GM19240 (cell line): ENCODE results near the gene DIAPH1.

Experiments used
- DNase-seq: peaks from one replicate; pipeline ENCODE4 v3.0.0; 2011; ENCODE audit warnings: low spot score; ENCODE audit not compliant: insufficient read length

Gene DIAPH1

GRCh38 chr5:141522301-141522700 lies 96.5 kb downstream of the DIAPH1 start:
- DNase-seq, result no peak

DNA sequence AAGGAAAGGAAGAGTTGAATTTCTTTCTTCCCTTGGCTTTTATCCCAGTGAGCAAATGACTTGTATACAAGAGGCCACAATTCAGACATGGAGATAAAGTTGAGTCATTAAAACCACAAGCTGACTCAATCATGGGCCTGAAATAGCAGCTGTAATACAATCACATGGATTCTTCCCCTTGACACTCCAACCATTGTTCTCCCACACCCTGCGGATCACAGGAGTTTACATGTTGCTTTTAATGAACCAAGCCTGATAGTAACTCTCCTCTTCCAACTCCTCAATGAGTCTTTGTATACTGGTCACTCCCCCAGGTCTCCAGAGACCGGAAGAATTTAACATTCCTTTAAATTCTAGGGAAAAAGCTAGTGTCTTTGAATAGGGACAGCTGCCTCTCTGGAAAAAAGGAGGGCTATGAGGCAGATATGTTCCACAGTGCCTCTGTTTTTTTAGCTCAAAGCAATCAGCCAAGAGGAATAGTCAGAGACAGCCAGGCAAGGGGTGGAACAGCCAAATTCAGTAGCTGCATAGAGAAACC lies 97.5 kb downstream of the DIAPH1 start:
- DNase-seq, result no peak

DNA sequence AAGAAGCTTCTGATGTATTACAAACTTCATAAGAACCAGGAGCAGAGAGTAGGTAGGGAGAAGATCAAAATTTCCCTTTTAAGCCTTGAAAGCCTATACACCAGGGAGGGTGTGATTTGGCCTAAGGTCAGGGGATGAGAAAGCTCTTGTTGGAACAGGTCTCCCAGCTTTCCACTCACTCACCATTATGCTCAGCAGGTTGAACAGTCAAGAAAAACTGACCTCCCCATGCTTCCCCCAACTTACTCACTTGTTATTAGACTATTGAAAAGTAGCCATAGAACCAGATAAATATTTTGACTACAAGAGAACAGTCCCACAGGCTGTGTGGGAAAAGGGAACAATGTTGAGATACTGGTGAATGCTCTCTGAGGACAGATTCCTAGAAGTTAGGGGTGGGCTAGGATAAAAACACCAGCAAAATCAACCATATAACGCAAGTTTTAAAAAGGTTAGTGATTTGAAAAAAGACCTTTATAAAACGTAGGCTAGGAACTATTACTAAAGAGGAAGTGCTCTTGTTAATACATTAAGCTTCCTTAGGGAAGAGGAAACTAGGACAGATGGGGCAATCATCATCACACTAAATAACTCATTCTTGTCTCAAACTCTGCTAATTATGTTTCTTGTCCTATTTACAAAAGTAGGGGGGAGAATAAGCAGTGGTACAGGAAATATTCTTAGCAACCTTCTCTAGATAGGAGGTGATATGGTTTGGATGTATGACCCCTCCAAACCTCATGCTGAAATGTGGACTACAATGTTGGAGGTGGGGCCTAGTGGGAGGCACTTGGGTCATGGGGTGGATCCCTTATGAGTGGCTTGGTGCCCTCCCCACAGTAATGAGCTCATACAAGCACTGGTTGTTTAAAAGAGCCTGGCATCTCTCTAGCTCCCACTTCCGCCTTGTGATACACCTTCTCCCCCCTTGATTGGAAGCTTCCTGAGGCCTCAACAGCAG lies 98.9 kb downstream of the DIAPH1 start:
- DNase-seq, result no peak

DNA sequence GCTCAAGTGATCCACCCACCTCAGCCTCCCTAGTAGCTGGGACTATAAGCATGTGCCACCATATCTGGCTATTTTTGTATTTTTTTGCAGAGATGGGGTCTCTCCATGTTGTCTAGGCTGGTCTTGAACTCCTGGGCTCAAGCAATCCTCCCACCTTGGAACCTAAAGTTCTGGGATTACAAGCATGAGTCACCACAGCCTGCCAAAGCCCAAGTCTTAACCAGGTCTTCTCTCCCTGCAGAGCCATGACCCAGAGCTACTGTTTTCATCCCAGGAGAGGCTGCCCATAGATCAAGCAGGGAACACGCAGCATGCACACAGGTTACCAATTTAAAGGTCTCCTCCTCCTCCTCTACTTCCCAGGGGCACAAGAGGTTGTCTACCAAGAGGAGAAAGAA lies 100.2 kb downstream of the DIAPH1 start:
- DNase-seq, result no peak

DNA sequence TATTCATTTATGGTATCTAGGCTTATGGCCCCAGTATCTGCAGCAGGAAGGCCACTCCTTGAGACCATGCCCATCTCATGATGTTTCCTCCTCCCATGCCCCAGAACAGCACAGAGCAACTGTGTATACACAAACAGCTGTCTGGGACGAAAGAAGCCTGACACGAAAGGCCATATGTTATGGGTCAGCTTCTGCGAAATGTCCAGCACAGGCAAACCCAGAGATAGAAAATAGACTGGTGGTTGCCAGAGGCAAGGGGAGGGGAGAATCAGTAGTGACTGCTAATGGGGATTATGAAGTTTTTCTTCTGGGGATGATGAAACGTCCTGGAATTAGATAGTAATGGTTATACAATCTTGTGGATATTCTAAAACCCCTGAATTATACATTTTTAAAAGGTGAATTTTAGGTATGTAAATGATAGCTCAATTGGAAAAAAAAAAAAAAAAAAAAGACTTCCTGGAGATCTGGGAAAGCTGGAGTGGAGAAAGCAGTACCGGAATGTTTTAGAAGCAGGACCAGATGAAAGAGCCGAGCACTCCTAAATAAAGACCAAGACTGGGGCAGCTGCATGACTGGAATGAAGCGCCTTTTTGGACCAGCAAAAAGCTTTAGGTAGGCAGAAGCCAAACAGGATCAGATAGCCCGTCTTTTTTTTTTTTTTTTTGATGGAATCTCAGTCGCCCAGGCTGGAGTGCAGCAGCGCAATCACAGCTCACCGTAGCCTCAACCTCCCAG lies 100.8 kb downstream of the DIAPH1 start:
- DNase-seq, result no peak

- DNase-seq, result no peak
Observed at GRCh38 chr5:141517312-141517711, 101.5 kb downstream of the DIAPH1 start.

DNA sequence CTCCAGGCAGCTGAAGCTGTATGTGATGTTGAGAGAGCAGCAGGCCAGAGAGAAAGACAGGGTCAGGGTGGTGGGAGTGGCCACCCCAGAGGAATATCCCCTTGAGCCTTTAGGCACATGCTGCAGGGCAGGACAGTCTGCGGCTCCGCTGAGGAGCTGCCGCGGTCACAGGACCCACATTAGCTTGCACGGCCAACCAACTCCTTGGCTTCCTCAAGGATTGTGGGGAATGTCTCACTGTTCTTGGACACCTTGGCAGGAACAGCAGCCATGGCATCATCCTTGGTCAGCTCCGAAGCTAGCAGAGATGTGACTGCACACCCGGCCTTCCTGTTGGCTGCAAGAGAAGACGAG lies 102.2 kb downstream of the DIAPH1 start:
- DNase-seq, result no peak

DNA sequence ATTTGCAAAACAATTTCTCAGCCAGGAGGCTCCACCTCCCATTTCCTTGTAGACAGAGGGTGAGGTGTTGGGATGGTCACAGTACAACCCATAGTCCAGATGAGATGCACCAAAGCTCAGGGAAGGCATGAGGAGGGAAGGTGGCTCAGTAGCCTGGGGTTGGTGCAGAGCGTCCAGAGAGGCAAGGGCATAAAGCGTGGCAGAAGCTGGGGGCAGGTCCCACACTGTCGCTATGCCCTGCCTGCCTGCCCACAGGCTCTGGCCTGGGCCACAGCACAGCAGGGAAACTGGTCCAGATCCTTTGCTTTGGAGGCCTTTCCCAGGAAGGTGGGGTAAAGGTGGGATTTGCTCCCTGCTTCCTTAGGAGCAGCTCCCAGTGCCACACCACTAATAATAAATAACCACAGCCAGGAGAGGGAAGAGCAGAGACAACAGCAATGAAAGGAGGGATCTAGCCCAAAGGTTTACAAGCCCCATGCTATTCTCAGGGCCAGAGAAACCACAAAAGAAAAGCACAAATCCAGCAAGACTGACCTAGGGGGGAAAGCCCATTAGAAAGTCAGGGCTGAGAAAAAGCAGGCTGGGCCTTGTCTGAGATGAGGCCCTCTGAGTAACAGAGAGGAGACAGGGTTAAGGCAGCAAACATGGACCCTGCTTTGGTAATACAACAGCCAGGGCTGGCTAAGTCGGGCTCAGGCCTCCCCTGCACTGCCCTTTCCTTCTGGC lies 102.7 kb downstream of the DIAPH1 start:
- DNase-seq, result no peak

- DNase-seq, result no peak
Observed at GRCh38 chr5:141515141-141515540, 103.7 kb downstream of the DIAPH1 start.

DNA sequence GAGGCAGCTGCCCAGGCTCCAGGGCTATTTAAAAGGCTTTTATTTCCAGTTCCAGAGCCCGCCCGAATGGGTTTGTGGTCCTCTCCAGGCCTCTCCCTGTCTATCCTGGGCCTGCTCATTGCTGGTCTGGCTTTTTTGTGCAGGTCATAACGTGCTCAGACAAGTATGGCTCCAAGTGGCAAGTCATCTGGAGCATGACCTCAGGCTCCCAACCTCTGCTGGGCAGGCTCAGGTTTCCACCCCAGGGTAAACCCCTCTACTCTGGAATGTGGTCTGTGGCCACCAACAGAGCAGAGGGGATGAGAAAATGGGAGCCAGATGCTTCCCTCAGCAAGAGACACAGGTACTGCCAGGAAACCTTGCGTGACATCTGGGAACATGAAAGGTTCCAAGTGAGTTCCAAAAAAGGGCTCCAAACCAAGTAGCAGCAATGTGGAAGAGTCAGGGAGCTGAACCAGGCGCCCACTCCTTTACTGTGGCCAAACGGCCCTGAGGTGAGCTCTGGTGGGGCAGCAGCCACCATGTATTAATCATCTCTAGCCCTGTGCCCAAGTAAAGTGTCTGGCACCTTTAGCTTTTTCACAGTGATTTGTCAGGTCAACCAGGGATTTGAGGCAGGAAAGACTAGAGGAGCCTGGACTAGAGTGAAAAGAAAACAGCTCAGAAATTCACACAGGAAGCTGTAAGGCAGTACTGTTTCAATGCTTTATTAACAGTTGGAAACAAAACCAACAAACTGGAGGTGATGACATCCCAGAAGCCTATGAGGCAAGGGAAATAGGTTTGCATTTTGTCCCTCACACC lies 104.3 kb downstream of the DIAPH1 start:
- DNase-seq, result no peak

- DNase-seq, result no peak
Observed at GRCh38 chr5:141513627-141514329, 105.0 kb downstream of the DIAPH1 start.

- DNase-seq, result no peak
Observed at GRCh38 chr5:141512911-141513626, 105.7 kb downstream of the DIAPH1 start.

DNA sequence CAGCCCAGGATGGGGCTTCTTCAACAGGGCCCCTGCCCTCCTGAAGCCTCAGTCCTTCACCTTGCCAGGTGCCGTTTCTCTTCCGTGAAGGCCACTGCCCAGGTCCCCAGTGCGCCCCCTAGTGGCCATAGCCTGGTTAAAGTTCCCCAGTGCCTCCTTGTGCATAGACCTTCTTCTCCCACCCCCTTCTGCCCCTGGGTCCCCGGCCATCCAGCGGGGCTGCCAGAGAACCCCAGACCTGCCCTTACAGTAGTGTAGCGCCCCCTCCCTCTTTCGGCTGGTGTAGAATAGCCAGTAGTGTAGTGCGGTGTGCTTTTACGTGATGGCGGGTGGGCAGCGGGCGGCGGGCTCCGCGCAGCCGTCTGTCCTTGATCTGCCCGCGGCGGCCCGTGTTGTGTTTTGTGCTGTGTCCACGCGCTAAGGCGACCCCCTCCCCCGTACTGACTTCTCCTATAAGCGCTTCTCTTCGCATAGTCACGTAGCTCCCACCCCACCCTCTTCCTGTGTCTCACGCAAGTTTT lies 106.3 kb downstream of the DIAPH1 start:
- peak; percentile 58 for DNase-seq

DNA sequence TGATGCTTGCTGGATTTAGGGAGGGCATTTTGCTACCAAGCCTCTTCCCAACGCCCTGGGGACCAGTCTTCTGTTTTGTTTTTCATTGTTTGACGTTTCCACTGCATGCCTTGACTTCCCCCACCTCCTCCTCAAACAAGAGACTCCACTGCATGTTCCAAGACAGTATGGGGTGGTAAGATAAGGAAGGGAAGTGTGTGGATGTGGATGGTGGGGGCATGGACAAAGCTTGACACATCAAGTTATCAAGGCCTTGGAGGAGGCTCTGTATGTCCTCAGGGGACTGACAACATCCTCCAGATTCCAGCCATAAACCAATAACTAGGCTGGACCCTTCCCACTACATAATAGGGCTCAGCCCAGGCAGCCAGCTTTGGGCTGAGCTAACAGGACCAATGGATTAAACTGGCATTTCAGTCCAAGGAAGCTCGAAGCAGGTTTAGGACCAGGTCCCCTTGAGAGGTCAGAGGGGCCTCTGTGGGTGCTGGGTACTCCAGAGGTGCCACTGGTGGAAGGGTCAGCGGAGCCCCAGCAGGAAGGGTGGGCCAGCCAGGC lies 107.0 kb downstream of the DIAPH1 start:
- DNase-seq, result no peak

DNA sequence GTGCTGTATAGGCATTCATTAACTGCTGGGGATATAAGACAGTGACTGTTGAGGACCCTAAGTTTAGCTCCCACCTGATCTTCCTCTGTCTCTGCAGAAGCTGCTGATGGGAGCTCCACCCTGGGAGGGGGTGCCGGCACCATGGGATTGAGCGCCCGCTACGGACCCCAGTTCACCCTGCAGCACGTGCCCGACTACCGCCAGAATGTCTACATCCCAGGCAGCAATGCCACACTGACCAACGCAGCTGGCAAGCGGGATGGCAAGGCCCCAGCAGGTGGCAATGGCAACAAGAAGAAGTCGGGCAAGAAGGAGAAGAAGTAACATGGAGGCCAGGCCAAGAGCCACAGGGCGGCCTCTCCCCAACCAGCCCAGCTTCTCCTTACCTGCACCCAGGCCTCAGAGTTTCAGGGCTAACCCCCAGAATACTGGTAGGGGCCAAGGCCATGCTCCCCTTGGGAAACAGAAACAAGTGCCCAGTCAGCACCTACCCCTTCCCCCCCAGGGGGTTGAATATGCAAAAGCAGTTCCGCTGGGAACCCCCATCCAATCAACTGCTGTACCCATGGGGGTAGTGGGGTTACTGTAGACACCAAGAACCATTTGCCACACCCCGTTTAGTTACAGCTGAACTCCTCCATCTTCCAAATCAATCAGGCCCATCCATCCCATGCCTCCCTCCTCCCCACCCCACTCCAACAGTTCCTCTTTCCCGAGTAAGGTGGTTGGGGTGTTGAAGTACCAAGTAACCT lies 107.8 kb downstream of the DIAPH1 start:
- no peak for DNase-seq

DNA sequence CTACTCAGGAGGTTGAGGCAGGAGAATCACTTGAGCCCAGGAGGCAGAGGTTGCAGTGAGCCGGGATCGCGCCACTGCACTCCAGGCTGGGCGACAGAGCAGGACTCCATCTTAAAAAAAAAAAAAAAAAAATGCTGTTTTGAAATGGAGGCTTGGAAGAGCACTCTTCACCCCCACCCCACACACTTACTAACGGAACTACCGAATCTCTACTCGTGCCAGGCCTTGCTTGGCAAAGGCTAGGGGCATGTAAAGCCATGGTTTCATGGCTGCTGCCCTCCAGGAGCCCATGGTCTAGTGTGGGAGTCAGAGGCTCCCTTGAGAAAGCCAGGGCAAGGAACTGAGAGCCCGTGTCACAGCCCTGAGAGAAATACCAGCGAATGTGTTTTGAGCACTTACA lies 108.6 kb downstream of the DIAPH1 start:
- no peak for DNase-seq

GRCh38 chr5:141508798-141509611 lies 109.8 kb downstream of the DIAPH1 start:
- DNase-seq, result no peak

DNA sequence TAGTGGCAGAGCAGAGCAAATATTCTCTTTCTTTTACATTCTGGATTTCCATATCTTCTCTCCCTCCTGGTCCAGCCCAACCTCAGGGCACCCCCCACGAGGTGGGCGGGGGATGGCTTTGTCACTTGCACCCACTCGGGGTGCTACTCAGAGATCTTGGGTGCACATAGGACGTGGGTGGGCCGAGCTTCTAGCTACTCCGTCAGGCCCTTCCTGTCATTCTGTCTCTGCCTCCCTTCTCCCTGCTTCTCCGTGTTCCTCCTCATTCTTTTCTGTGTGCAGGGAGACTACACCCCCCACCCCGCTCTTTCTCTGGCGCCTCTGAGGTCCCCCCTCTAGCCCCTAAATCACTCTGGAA lies 110.4 kb downstream of the DIAPH1 start:
- DNase-seq, result no peak
